Activated naive CD8-positive, alpha-beta T cell (primary cell): Measurements from ENCODE around the gene HERPUD2.

ENCODE experiments used
- H3K27ac Mint-ChIP-seq: one replicate; pipeline ENCODE4 v1.8.0; 2021; ENCODE audit warnings: mixed read lengths
- H3K27me3 Mint-ChIP-seq: one replicate; pipeline ENCODE4 v1.8.0; 2021; ENCODE audit warnings: mixed read lengths
- H3K36me3 Mint-ChIP-seq: one replicate; pipeline ENCODE4 v1.8.0; 2021; ENCODE audit warnings: mixed read lengths
- H3K4me1 Mint-ChIP-seq: one replicate; pipeline ENCODE4 v1.8.0; 2021; ENCODE audit warnings: low read depth, mixed read lengths
- H3K4me3 Mint-ChIP-seq: one replicate; pipeline ENCODE4 v1.8.0; 2021; ENCODE audit warnings: mild to moderate bottlenecking, mixed read lengths
- H3K9me3 Mint-ChIP-seq: one replicate; pipeline ENCODE4 v1.8.0; 2021; ENCODE audit warnings: low read depth, mixed read lengths

The HERPUD2 gene

GRCh38 chr7:35720849-35721248 is 25.9 kb upstream of the HERPUD2 start:
- peaks cover 2% of the 10 kb centered on the region for H3K36me3 Mint-ChIP-seq
- no peak overlapping the region for H3K4me3 Mint-ChIP-seq
- H3K4me1 Mint-ChIP-seq, result peaks cover 41% of the 10 kb centered on the region
- H3K27me3 Mint-ChIP-seq, result no peaks in the 10 kb centered on the region
- H3K27ac Mint-ChIP-seq, result peak overlapping the region; percentile 29
- H3K9me3 Mint-ChIP-seq, result no peaks in the 10 kb centered on the region

DNA sequence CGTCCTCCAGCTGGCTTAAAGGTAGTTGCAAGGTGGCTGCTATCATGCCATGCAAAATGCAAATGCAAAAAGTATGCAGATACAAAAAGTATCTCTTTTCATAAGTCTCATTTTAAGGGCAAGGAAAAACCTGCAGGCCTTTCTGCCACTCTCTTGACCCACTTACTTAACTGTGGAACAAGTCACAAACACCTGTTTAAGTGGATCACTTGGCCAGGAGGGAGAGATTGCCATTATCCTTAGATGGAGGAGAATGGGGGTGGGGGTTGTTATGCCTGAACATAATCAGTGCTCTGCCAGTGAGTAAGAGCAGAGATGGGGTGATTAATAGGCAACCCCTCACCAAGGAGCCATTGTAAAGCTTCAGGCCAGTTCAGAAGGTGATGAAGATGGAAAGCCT is 25.1 kb upstream of the HERPUD2 start:
- H3K4me1 Mint-ChIP-seq, result peaks cover 36% of the 10 kb centered on the region
- no peak overlapping the region for H3K4me3 Mint-ChIP-seq
- H3K27me3 Mint-ChIP-seq, result no peaks in the 10 kb centered on the region
- no peaks in the 10 kb centered on the region for H3K9me3 Mint-ChIP-seq
- H3K36me3 Mint-ChIP-seq, result peaks cover 2% of the 10 kb centered on the region
- H3K27ac Mint-ChIP-seq, result no peak overlapping the region

GRCh38 chr7:35718047-35718446 is 23.1 kb upstream of the HERPUD2 start:
- no peaks in the 10 kb centered on the region for H3K27me3 Mint-ChIP-seq
- H3K27ac Mint-ChIP-seq, result no peak overlapping the region
- no peaks in the 10 kb centered on the region for H3K9me3 Mint-ChIP-seq
- H3K4me3 Mint-ChIP-seq, result no peak overlapping the region
- peaks cover 2% of the 10 kb centered on the region for H3K36me3 Mint-ChIP-seq
- peaks cover 16% of the 10 kb centered on the region for H3K4me1 Mint-ChIP-seq

DNA sequence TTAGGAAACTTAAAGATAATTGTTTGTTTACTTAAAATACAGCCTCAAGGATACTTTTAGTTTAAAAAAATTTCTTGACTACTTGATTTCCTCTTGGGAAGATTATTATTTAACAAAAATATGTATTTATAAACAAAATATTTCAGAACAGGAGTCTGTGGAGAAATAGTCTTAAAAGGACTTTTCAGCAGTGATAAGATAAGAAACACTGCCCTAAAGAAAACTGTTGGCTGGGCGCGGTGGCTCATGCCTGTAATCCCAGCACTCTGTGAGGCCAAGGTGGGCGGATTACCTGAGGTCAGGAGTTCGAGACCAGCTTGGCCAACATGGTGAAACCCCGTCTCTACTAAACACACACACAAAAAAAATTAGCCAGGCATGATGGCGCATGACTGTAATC is 22.6 kb upstream of the HERPUD2 start:
- no peaks in the 10 kb centered on the region for H3K9me3 Mint-ChIP-seq
- H3K27ac Mint-ChIP-seq, result no peak overlapping the region
- H3K4me1 Mint-ChIP-seq, result peaks cover 11% of the 10 kb centered on the region
- H3K4me3 Mint-ChIP-seq, result no peak overlapping the region
- H3K36me3 Mint-ChIP-seq, result no peaks in the 10 kb centered on the region
- no peaks in the 10 kb centered on the region for H3K27me3 Mint-ChIP-seq

DNA sequence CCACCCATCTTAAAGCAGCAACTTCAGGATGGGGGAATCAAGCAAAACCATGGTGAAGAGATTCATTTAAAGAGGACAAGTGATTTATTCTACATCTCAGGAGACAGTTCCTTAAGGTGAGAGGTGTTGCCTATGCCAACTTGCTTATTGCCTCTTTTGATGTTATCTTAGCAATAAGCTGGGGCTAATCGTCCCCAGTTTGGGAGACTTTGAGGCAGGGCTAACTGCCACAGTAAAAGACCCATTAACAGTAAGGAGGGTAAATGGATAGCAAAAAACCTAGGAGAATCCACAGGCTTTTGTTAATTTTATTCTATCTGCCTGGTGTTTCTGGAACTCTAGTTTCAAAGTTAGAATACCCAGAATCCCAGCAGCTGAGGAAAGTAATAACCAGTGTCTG is 22.1 kb upstream of the HERPUD2 start:
- Mint-ChIP-seq H3K27me3 (no peaks in the 10 kb centered on the region), H3K27ac (no peak overlapping the region), H3K36me3 (no peaks in the 10 kb centered on the region)

GRCh38 chr7:35716038-35716803 is 21.3 kb upstream of the HERPUD2 start:
- no peak overlapping the region for H3K27ac Mint-ChIP-seq
- H3K36me3 Mint-ChIP-seq, result no peaks in the 10 kb centered on the region
- H3K9me3 Mint-ChIP-seq, result no peaks in the 10 kb centered on the region
- H3K27me3 Mint-ChIP-seq, result no peaks in the 10 kb centered on the region
- no peak overlapping the region for H3K4me3 Mint-ChIP-seq
- peaks cover 2% of the 10 kb centered on the region for H3K4me1 Mint-ChIP-seq

More for the DNA sequence above, 22.1 kb upstream of the HERPUD2 start:
- Mint-ChIP-seq H3K4me3 (no peak overlapping the region), H3K9me3 (no peaks in the 10 kb centered on the region), H3K4me1 (peaks cover 6% of the 10 kb centered on the region)

DNA sequence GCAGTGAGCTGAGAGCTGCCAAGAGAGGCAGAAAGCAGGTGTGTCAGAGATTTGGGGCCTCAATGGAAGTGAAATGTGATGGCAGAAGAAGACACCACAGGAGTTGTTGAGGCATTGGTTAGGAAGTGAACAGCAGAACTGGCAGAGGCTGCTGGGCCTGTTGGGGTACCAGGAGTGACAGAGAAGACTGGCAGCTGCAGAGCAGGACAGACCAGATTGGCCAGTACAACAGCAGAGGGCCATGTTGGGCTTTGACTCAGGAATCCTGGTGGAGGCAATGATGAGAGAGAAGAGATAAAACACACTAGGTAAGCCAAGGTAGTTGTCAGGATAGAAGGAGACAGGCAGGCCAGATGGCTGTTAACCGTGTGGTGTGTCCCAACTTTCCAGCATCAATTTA is 19.9 kb upstream of the HERPUD2 start:
- Mint-ChIP-seq H3K4me3 (no peak overlapping the region), H3K27me3 (no peaks in the 10 kb centered on the region), H3K9me3 (no peaks in the 10 kb centered on the region), H3K4me1 (peaks cover 6% of the 10 kb centered on the region), H3K27ac (no peak overlapping the region), H3K36me3 (no peaks in the 10 kb centered on the region)

DNA sequence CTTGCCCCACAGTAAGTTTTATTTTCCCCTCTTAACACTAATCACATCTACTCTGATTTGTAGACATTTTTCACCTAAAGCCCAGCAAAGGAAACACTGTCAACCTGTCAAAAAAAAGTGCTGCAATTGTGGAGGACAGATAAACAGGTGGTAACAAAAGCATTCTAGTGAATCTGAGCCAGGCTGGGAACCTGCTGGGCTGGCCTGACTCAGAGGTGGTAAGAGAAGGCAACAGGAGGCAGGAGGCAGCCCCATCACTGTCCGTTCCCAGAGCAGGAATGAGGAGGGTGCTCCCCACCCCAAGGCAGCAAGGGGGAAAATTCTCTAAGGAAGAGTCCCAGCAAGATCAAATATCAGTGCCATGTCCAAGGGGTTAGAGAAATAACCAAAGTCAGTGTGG is 19.5 kb upstream of the HERPUD2 start:
- H3K27ac Mint-ChIP-seq, result no peak overlapping the region
- H3K4me3 Mint-ChIP-seq, result no peak overlapping the region
- H3K36me3 Mint-ChIP-seq, result no peaks in the 10 kb centered on the region
- peaks cover 11% of the 10 kb centered on the region for H3K4me1 Mint-ChIP-seq
- no peaks in the 10 kb centered on the region for H3K9me3 Mint-ChIP-seq
- no peaks in the 10 kb centered on the region for H3K27me3 Mint-ChIP-seq

DNA sequence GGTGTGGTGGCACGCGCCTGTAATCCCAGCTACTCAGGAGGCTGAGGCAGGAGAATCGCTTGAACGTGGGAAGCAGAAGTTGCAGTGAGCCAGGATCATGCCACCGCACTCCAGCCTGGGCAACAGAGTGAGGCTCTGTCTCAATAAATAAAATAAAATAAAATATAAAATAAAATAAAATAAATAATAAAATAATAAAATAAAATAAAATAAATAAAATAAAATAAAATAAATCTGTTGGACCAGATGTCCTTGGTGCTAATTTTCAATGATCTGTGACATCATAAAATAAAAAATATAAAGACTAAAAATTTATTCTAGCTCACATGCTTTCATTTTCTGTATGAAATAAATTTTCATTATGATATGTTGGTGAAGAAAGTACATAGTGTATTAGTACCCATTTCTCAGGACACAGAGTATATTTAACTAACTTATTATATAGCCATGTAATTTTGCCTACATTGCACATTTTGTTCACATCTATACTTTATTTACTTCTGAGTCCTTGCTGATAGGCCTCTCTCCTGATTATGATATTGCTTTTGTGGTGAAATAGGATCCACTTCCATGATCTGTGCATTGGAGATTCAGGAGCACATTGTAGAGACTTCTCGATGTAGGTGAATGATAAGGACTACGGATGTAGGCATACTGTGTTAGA is 17.8 kb upstream of the HERPUD2 start:
- H3K27ac Mint-ChIP-seq, result no peak overlapping the region

GRCh38 chr7:35707422-35707821 is 12.5 kb upstream of the HERPUD2 start:
- Mint-ChIP-seq H3K4me3 (no peak overlapping the region), H3K27ac (no peak overlapping the region), H3K27me3 (no peaks in the 10 kb centered on the region), H3K9me3 (no peaks in the 10 kb centered on the region), H3K4me1 (peaks cover 26% of the 10 kb centered on the region), H3K36me3 (no peaks in the 10 kb centered on the region)

More for the DNA sequence above, 17.8 kb upstream of the HERPUD2 start:
- no peaks in the 10 kb centered on the region for H3K9me3 Mint-ChIP-seq
- no peaks in the 10 kb centered on the region for H3K36me3 Mint-ChIP-seq
- no peaks in the 10 kb centered on the region for H3K27me3 Mint-ChIP-seq
- peaks cover 17% of the 10 kb centered on the region for H3K4me1 Mint-ChIP-seq
- H3K4me3 Mint-ChIP-seq, result no peak overlapping the region

DNA sequence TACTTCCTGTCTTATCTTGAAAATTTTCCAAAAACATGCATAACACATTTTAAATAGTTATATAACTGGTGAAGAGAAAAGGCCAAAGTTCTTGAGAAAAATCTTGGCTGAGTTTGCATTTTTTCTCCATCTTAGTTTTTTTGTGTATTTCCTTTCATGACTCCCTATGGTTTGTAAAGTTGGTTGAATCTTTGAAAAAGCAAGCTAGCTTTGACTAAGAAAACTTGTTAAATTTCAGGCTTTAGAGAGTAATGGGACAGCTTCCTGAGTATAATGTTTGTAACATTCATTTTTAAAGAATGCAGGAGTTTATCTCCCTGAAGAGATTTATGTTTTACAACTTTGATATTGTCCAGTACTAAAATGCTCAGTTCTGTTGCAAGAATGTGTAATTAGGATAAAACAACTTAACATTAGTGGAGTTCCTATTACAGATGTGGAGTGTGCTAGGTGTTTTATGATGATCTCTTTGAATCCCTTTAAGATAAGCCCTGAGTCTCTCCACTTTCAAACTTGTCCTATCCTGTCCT is 11.1 kb upstream of the HERPUD2 start:
- Mint-ChIP-seq H3K4me3 (no peak overlapping the region), H3K27me3 (no peaks in the 10 kb centered on the region), H3K9me3 (no peaks in the 10 kb centered on the region), H3K27ac (no peak overlapping the region), H3K36me3 (no peaks in the 10 kb centered on the region), H3K4me1 (peaks cover 26% of the 10 kb centered on the region)

DNA sequence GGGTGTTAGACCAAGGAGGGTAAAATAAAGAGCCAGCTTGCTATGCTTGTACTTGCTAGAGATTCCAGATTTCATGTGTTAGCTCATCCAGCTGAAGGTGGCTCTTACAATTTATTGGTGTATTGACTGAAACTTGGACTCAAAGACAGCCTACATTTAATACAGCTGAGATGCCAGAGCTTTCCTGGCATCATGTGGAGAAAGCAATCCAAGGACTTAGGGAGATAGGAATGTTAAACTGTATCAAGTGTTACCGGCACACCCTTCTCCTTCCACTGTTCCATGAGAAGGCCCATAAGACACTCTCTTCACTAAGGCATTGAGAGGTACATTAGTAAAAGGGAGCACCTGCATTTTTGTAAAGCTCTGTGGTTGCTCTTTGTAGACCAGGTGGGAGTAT is 9.3 kb upstream of the HERPUD2 start:
- Mint-ChIP-seq H3K4me1 (peaks cover 25% of the 10 kb centered on the region), H3K27me3 (no peaks in the 10 kb centered on the region), H3K27ac (no peak overlapping the region), H3K36me3 (peaks cover 2% of the 10 kb centered on the region), H3K4me3 (no peak overlapping the region), H3K9me3 (no peaks in the 10 kb centered on the region)

DNA sequence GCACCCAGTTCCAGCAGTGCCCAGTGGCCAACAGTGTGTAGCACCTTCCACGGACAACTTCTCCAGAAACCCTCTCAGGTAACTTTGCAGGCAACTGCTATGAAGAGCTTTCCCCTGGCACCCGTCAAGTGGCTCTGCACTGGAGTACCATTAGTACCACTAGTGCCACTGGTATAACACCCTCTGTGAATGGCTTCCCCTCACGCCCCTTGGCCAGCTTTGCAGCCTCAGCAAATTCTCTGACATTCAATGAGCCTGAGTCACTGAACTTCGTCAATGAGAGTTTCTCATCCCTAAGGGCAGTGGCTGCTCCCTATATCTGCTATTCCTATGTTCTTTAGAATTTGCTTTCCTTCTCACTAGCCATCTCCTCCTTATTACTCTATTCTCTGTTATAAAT is 7.6 kb upstream of the HERPUD2 start:
- Mint-ChIP-seq H3K4me3 (no peak overlapping the region), H3K9me3 (no peaks in the 10 kb centered on the region), H3K27ac (no peak overlapping the region), H3K27me3 (no peaks in the 10 kb centered on the region), H3K4me1 (peaks cover 20% of the 10 kb centered on the region), H3K36me3 (peaks cover 2% of the 10 kb centered on the region)

DNA sequence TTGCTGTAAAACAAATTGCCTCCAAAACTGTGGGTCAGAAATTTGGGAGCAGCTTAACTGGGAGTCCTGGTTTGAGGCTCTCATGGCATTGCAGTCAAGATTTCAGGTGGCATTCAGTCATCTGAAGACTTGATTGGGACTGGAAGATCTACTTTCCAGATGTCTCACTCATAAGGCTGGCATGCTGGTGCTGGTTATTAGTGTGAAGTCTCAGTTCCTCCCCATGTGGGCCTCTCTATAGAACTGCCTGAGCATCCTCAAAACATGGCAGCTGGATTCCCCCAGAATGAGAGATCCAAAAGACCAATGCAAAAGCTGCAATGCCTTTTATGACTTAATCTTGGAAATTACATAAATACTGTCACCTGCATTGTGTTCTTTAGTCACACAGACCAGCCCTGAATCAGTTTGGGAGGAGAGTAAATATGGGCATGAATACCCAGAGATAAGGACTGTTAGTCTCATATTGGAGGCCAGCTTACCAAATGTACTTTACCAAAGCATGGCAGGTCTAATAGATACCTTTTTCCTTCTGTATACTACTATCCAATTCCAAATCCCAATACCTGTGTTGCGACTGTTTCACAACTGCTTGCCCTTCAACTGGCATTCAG is 6.5 kb upstream of the HERPUD2 start:
- Mint-ChIP-seq H3K4me3 (no peak overlapping the region), H3K4me1 (peaks cover 29% of the 10 kb centered on the region), H3K27ac (no peak overlapping the region), H3K9me3 (no peaks in the 10 kb centered on the region), H3K36me3 (peaks cover 10% of the 10 kb centered on the region), H3K27me3 (no peaks in the 10 kb centered on the region)

DNA sequence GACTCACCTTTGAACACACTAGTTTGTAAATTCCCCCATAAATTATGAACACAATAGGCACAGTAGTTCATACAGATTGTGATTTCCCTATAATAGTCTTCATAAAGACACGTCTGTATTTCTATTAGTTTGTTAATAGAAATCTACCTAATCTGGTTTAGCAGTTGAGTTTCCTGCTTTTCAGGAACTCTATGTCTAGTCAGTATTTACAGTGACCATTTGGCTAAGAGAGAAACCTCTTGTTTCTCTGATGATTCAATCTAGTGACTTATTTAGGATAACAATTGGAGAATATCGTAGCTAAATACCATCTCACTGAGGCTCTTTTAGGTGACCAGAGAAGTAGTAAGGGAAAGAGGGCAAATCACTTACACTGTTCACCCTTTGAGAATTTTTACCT is 5.9 kb upstream of the HERPUD2 start:
- Mint-ChIP-seq H3K9me3 (no peaks in the 10 kb centered on the region), H3K27me3 (no peaks in the 10 kb centered on the region), H3K4me3 (no peak overlapping the region), H3K36me3 (peaks cover 12% of the 10 kb centered on the region), H3K27ac (no peak overlapping the region), H3K4me1 (peaks cover 30% of the 10 kb centered on the region)
